Measurements from ENCODE around the gene PLLP.

DNA sequence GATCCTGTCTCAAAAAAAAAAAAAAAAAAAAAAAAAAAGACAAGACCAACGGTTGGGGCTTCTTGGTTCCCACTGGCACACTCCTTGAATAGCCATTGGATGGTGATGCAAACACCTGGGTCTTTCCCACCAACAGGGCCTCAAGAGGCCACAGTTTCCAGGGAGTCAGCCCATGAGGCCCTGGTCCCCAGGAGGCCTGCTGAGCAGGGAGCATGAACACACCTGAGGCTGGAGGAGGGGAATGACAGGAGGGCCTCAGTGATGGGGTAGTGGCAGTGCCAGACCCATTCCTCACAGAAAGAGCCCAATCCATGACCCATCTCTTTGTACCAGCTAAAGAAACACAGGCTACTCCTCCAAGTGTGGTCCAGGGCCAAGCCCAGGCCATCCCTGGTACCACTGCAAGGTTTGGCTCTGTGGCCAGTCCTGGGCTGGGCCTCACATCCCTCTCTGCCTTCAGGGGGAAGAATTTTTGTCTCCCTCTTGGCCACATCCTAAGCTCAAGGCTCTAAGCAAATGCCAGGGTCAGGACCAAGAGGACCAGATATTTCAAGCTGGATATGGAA is 25.5 kb downstream of the PLLP start:
- no peak for TF ChIP-seq OSR1 (CRISPR knock-in tag; IDR thresholded peaks at IDR 0.05)
- TF ChIP-seq, protein P1, sequence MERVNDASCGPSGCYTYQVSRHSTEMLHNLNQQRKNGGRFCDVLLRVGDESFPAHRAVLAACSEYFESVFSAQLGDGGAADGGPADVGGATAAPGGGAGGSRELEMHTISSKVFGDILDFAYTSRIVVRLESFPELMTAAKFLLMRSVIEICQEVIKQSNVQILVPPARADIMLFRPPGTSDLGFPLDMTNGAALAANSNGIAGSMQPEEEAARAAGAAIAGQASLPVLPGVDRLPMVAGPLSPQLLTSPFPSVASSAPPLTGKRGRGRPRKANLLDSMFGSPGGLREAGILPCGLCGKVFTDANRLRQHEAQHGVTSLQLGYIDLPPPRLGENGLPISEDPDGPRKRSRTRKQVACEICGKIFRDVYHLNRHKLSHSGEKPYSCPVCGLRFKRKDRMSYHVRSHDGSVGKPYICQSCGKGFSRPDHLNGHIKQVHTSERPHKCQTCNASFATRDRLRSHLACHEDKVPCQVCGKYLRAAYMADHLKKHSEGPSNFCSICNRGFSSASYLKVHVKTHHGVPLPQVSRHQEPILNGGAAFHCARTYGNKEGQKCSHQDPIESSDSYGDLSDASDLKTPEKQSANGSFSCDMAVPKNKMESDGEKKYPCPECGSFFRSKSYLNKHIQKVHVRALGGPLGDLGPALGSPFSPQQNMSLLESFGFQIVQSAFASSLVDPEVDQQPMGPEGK (CRISPR knock-in tag; IDR thresholded peaks at IDR 0.05; ENCODE audit: borderline replicate concordance) = no peak
- TF ChIP-seq ZFP3 (CRISPR knock-in tag; IDR thresholded peaks at IDR 0.05) = no peak
- TF ChIP-seq ARNTL (CRISPR knock-in tag; IDR thresholded peaks at IDR 0.05; ENCODE audit: borderline replicate concordance, low read depth) = no peak
- TF ChIP-seq, protein P2, sequence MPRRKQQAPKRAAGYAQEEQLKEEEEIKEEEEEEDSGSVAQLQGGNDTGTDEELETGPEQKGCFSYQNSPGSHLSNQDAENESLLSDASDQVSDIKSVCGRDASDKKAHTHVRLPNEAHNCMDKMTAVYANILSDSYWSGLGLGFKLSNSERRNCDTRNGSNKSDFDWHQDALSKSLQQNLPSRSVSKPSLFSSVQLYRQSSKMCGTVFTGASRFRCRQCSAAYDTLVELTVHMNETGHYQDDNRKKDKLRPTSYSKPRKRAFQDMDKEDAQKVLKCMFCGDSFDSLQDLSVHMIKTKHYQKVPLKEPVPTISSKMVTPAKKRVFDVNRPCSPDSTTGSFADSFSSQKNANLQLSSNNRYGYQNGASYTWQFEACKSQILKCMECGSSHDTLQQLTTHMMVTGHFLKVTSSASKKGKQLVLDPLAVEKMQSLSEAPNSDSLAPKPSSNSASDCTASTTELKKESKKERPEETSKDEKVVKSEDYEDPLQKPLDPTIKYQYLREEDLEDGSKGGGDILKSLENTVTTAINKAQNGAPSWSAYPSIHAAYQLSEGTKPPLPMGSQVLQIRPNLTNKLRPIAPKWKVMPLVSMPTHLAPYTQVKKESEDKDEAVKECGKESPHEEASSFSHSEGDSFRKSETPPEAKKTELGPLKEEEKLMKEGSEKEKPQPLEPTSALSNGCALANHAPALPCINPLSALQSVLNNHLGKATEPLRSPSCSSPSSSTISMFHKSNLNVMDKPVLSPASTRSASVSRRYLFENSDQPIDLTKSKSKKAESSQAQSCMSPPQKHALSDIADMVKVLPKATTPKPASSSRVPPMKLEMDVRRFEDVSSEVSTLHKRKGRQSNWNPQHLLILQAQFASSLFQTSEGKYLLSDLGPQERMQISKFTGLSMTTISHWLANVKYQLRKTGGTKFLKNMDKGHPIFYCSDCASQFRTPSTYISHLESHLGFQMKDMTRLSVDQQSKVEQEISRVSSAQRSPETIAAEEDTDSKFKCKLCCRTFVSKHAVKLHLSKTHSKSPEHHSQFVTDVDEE (CRISPR knock-in tag; IDR thresholded peaks at IDR 0.05) = no peak
- TF ChIP-seq ZNF565 (CRISPR knock-in tag; conservative IDR thresholded peaks at IDR 0.05; ENCODE audit: low read depth) = no peak
- TF ChIP-seq TOX (CRISPR knock-in tag; IDR thresholded peaks at IDR 0.05; ENCODE audit: borderline replicate concordance) = no peak
- TF ChIP-seq, protein P3, sequence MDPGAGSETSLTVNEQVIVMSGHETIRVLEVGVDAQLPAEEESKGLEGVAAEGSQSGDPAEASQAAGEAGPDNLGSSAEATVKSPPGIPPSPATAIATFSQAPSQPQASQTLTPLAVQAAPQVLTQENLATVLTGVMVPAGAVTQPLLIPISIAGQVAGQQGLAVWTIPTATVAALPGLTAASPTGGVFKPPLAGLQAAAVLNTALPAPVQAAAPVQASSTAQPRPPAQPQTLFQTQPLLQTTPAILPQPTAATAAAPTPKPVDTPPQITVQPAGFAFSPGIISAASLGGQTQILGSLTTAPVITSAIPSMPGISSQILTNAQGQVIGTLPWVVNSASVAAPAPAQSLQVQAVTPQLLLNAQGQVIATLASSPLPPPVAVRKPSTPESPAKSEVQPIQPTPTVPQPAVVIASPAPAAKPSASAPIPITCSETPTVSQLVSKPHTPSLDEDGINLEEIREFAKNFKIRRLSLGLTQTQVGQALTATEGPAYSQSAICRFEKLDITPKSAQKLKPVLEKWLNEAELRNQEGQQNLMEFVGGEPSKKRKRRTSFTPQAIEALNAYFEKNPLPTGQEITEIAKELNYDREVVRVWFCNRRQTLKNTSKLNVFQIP (CRISPR knock-in tag; IDR thresholded peaks at IDR 0.05; ENCODE audit: borderline replicate concordance, low read depth) = no peak
- no peak for TF ChIP-seq CSDC2 (CRISPR knock-in tag; IDR thresholded peaks at IDR 0.05)
- TF ChIP-seq TCF4 (CRISPR knock-in tag; IDR thresholded peaks at IDR 0.05; ENCODE audit: borderline replicate concordance) = no peak
- TF ChIP-seq, protein P4, sequence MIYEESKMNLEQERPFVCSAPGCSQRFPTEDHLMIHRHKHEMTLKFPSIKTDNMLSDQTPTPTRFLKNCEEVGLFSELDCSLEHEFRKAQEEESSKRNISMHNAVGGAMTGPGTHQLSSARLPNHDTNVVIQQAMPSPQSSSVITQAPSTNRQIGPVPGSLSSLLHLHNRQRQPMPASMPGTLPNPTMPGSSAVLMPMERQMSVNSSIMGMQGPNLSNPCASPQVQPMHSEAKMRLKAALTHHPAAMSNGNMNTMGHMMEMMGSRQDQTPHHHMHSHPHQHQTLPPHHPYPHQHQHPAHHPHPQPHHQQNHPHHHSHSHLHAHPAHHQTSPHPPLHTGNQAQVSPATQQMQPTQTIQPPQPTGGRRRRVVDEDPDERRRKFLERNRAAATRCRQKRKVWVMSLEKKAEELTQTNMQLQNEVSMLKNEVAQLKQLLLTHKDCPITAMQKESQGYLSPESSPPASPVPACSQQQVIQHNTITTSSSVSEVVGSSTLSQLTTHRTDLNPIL (CRISPR knock-in tag; IDR thresholded peaks at IDR 0.05; ENCODE audit: low read depth) = no peak

Data from SK-N-SH treated with all-trans-retinoic acid at 6 μM for 48 hours (cell line).